Upper lobe of left lung (tissue), 4 donors: ENCODE data around the gene PRKD1.

Experiments used
- CTCF ChIP-seq, 6 experiments: fragments of 450-650 bp in 4 of 6; fragments of 200-600 bp in 2 of 6; sonication (generic) in 2 of 6; IDR thresholded peaks; one replicate each; pipeline ENCODE4 v1.5.1; 2016 to 2019; ENCODE audit warnings: antibody characterized with exemption in 6 of 6
- EP300 ChIP-seq, 4 donors: sonication (generic); formaldehyde crosslinking; IDR thresholded peaks; one replicate each; pipeline ENCODE4 v1.5.1; 2017; ENCODE audit warnings: antibody characterized with exemption in 4 of 4, control low read depth in 2 of 4
- POLR2A ChIP-seq, 4 donors: fragments of 450-650 bp; IDR thresholded peaks; one replicate each; pipeline ENCODE4 v1.5.1; 2016 to 2017; ENCODE audit warnings: antibody characterized with exemption in 4 of 4, mild to moderate bottlenecking in 2 of 4

GRCh38 chr14:29749327-29749726 lies 178.3 kb downstream of the PRKD1 start:
- TF ChIP-seq EP300 (IDR thresholded peaks at IDR 0.05) (no peak), CTCF (IDR thresholded peaks at IDR 0.05) (no peak), POLR2A (IDR thresholded peaks at IDR 0.05) (no peak)
